ENCODE measurements around the gene EEA1.
"Not testable (repeated sequence)": the region's sequence is repeated elsewhere in the genome, so short reads cannot be mapped to it uniquely, and the experiment has no call there.

Gene EEA1

DNA sequence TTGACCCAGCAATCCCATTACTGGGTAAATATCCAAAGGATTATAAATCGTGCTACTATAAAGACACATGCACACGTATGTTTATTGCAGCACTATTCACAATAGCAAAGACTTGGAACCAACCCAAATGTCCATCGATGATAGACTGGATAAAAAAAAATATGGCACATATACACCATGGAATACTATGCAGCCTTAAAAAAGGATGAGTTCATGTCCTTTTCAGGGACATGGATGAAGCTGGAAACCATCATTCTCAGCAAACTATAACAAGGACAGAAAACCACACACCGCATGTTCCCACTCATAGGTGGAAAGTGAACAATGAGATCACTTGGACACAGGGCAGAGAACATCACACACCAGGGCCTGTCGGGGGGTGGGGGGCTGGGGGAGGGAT, 134.7 kb downstream of the EEA1 start:
- DNase-seq, result not testable (repeated sequence)

DNA sequence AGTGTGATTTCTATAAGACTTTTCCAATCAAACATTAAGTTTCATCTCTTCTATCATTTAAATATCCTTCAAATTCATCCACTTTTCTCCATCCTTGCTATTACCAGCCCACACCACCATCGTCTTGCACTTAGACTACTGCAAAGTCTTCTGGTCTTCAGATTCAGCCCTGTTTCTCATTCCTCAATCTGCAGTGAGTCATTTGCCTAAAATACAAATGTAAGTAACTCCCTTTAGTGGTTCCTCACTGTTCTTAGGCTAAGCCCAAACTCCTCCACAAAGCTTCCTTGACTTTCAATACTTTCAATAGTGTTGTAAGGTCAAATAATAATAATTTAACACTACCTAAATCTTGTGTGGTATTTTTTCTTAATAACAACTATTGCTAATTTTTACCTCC, 143.1 kb downstream of the EEA1 start:
- no peak for DNase-seq

DNA sequence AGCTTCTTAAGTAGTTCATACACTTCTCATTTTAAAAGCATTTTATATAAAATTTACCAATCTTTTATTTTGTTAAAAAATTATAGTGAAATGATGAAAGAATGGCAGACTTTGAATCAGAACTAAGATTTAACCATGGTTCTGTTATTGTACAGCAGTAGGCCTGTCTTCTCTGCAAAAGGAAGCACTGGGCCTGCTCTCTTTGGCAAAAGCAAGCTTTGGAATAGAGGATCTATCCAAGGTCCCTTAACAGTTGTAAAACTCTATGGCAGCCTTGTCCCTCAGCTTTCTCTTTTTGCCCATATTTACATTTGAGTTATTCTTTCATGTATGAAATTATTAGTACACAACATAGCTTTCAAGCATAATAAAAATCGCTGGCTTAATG, 143.5 kb downstream of the EEA1 start:
- DNase-seq, result no peak

DNA sequence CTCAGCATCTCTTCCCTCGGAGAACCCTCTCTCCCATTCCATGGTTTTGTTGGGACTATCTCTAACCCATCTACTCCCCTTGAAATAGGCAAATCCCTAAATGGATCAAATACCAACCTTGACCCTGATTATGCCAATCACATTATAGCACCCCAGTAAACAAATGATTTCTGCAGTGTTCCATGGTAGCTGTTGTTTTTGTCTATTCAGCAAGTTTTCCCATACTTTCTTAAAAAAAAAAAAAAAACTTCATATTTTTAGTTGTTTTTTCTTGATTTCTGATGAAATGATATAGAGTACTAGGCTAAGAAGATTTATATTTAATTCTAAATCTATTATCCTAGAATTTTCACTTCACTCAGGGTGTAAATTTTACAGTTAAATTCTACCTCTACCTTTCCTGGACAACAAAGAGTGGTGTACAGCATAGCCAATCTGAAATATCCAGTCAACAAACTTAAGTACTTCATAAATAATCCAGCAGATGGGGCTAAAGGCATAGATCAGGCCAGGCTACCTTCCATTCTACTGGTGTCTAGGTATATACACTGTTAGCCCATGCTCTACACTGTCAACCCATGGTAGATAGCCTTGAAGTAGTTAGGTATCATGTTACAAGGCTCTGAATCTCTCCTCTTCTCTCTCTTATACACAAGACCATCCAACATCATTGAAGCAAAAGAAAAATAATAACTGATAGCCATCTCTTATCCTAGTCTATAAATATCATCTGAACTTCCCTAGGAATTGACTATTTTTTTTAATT, 144.1 kb downstream of the EEA1 start:
- DNase-seq, result no peak

DNA sequence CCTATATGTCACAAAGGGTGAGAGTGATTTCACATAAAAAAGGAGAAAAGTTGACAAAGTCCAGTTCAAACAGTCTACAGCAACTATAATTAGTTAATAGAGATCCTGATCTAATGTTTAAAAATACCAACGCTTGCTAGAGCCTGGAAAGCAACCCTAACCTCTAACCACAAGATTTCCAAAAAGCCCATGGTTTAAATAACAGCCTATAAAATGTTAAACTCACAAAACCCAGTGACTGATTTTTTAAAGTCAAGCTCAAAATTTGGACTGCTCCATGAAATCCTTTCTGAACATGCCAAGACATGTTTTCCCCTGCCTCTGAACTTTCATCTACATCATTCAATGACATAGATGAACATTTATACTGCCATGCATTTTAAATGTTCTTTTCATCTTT, 144.7 kb downstream of the EEA1 start:
- DNase-seq, result no peak

DNA sequence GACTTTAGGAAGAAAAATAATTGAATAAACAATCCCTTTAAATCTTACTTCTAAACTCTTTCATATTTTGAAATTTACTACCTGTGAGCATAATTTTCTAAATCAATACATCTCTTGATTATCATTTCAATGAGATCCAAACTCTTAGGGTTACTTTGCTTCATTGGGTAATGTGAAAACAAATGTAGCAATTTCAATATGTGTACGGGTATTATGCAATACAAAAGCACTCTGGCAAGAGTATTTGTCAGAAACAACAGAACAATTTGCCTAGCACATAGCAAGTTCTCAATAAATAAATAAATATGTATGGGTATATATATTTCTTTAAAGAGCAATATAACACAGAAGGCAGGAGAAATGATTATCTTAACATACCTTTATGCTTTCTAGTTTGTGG, 149.2 kb downstream of the EEA1 start:
- DNase-seq, result no peak

DNA sequence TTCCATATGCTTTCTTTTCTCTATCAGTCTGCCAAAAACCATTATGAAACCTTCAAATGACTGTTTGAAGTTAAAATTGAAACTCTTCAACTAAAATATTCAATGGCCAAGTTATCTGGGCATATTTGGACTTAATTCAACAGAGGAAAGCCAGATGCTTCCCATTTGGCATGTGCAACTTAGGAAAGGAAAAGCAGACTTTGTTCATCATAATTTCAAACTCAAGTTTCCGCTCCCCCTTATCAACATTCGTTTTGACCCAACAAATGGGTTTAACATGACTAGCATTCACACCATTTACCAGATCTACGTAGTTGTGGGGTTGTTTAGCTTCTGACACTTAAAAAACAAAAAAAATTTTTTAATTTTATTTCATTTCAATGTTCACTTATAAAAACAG, 150.6 kb downstream of the EEA1 start:
- DNase-seq, result no peak

DNA sequence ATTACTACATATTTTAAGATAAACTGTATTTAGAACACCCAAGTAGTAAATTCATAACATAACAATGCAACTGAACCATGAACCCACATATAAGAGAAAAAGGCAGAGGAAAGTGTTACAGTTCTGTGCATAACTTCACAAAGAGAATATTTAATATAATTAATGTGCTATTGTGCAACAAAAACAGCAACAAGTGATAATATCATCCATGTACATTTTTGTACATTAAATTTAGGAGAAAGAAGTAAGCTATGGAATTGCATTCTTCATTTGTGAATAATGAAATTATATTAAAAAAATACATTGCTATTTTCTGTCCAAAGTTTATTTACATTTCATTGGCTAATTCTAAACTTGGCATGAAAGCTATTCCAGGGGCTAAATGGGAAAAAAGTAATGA, 153.7 kb downstream of the EEA1 start:
- no peak for DNase-seq

DNA sequence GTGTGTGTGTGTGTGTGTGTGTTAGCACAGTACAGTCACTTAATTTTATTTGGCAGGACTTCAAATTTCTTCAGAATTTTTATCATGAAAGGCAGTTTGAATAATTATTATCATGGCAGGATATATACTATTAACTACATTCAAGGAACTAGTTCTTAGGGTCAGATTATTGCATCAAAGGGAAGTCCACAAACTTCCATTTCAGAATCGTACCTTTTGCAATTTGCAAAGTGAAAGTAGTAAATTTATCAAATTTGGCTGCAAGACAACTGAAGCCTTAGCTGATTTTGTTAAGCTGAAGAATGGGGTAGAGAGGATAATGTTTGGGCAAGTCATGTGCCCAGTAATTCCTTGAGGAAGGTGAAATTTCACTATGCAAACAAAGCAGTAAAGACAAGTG, 158.1 kb downstream of the EEA1 start:
- no peak for DNase-seq

DNA sequence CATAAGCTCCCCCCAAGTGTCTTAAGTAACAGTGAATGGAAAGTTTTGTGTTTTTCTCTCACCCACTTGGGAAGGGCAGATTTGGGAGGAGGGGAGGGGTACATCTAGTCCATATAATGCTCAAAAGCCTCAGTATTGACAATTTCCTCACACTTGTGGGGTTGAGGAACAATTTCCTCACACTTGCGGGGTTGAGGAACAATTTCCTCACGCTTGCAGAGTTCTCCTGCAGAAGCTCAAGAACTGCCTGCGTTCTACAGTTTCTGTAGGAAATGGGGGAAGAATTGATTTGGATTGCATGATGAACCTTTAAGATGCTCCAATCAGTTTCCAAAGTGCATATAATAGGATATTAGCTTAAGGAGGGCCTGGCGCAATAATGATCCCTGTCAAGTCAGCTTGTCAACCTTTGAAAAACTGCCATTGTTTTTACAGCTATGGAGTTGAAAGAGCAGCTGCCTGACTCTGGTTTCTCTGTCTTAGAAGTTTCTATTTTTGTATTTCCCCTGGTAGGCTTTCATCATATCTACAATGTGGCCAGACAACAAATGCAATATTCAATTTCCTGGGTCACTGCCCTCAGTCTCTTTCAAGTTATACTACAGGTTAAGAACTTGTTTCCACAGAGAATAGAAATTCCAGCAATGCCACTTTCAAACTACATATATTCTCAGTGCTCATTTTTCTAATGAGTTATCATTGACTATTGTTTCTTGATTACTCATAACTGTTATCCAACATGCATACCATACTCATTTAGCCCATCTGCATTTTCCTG, 159.8 kb downstream of the EEA1 start:
- DNase-seq, result no peak

DNA sequence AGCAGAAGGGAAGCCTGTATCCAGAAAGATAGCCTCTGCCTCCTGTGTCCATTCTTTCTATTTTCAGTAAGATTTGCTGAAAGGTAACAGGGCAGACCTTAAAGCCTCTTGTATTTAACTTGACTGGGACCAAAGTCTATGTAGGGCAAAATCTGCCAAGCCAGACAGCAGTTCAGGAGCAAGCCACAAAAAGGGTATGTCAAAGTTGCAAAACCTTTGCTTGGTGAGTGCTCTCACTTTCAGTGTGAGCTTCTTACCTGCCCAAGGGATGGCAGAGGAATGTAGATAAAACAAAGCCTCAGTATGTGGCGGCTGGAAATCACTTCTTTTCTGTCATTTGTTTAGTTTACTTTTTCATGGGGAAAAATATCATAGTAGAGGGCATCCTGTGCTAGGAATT, 163.2 kb downstream of the EEA1 start:
- DNase-seq, result no peak

DNA sequence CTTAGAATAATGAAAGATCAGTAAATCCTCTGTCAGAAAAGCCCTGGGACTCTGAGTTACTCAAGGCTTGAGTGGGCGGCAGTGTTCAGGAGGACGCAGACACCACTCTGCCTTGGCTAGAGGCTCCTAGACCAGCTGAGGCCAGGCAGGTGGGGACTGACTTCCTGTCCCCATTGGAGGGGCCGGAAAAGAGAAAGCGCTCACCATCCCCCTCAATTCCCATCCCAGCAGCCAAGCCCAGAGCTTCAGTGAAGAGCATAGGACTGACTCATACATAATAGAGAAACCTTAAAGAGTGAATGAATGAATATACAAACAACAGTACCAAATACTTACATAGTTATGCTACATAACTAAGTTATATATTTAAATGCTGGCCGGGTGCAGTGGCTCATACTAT, 164.3 kb downstream of the EEA1 start:
- no peak for DNase-seq

DNA sequence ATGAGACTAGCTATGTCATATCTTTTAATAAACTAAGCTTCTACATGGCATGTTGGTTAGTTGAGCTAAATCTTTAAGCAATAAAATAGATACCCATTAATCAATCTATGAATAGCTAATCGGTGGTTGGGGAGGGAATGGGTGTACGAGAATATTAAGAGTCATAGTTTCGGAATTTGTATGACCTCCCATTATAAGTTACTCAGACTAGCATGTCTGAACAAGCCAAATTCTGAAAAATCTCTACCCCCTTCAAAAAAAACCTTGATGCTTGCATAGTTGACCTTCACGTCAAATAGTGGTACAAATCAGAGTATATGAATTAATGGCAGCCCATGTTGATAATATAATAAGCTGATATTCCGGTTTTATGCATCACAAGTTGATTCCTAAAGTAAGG, 166.3 kb downstream of the EEA1 start:
- DNase-seq, result no peak

DNA sequence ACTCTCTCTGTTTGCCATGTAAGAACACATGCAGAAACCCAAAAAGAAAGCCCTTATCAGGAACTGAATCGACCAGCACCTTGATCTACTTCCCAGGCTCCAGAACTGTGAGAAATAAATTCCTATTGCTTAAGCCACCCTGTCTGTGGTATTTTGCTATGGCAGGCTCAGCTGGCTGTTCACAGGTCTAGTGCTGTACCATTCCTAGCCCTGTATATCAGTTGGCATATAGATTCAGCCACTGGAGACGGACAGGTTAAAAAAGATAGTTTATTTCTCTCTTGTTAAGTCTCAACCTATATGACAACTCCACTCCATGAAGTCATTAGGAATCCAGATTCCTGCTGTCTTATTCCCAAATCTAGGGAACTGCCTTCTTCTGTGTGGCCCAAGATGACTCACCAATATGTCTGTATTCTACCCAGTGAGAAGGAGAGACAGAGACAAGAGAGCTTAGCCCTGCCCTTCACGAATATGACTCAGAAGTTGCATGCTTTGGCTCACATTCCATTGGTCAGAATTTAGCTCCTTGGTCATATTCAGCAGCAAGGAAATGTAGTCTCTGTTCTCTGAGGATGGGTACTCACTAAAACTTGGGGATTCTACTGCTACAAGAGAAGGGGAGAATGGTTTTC, 169.3 kb downstream of the EEA1 start:
- no peak for DNase-seq

DNA sequence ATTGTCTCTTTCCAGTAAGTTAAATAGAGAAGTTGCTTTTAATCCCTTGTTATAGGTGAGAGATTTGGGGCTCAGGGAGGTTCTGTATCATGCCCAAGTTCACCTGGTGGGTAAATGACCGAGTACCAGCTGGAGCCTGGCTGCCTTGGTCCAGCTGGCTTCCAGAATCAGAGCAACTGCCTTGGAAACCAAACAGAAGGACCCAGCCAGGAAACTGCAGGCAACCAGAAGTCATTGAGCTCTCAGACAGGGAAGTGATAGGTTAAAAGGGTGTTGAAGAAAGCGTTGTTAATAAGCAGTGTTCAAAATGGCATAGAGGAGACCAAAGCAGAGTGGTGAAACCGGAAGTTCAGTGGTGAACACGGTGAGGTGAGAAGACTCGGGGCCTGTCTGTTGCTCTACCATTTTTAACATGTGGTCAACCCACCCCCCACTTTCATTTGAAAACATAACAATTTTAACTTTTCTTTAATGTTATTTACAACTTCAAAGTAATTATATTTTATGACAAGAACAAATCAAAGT, 171.4 kb downstream of the EEA1 start:
- no peak for DNase-seq

DNA sequence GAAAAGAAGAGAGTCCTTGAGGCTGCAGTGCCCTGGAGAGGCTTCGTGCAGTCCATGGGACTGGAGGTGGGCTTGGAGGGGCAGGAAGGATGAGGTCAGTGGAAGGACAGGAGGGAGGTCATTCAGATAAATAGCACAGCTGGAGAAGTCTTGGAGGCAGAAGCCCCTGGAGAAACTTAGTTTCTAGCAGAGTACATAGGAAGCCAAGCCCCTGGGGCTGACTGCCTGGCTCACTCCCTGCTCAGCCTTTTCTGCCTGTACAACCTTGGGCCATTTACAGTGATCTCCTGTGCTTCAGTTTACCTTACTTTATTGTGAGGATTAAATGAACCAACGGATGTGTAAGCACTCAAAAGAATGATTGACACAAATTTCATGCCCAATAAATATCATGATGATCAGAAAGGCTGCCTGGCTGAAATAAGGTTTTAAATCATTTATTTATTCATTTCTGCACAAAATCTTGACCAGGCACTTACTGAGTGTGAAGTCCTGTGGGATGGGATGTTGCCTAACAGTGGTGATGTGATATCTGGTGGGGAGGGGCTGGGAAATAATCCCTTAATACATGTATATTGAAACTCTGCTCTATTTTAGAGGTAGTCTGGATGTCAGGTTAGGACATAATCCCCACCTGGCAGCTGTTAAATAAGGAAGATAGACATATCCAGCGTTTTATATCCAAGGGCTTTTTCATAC, 172.0 kb downstream of the EEA1 start:
- no peak for DNase-seq

DNA sequence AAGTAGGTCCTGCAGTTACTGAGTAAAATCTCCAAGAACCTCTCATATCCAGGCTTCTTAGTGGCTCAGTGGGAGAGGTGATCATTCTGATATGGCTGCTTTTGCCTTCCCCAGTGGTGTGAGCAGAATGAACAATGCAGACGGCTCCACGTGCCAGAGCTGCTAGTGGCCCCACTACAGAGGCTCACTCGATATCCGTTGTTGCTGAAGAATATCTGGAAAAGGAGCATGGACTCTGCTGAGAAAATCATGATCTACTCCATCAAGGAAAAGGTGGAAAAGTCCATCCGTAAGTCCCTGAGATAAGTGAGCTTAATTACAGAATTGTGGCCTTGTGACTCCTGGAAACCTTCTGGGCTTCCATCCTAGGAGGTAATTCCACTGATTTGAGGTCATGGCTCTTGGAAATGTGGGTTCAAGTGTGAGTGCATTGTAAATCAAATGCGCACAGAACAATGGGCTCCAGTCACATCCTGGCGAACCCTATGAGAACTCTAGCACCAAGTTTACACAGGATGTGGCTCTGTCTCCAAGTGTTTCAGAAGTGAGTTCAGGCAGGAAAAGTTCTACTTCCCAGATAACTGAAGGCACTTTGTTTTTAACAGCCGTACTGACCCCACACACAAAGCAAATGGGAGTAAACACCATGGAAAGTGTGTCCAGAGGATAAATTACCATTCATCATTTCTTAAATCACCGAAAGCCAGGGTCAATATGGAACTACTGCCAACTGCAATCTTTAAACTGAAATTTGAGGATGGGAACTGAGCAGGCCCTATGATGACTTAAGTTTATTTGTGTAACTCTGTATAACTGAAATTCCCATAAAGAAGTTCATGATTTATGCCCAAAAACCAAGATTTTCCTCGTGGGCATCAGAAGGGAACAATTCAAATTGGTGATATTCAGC, 174.9 kb downstream of the EEA1 start:
- no peak for DNase-seq

DNA sequence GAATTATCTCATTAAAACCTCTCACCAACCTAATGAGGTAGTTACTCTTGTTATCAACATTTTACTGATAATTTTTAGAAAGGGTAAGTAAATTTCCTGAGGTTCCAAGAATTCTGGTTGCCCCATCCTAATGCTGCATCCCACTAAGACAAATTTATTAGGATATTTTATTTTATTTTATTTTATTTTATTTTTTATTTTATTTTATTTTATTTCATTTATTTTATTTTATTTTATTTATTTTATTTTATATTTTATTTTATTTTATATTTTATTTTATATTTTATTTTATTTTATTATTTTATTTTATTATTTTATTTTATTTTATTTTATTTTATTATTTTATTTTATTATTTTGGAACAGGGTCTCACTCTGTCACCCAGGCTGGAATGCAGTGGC, 179.4 kb downstream of the EEA1 start:
- not testable (repeated sequence) for DNase-seq

DNA sequence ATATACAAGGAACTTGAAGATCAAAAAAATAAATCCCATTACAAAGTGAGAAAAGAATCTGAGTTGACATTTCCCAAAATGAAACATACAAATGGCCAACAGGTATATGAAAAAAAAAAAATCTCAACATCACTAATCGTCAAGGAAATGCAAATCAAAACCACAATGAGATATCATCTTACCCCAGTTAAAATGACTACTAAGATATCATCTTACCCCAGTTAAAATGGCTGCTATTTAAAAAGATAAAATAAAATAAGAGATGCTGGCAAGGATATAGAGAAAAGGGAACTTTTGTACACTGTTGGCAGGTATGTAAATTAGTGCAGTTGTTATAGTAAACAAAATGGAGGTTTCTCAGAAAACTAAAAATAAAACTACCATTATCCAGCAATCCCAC, 181.9 kb downstream of the EEA1 start:
- no peak for DNase-seq

DNA sequence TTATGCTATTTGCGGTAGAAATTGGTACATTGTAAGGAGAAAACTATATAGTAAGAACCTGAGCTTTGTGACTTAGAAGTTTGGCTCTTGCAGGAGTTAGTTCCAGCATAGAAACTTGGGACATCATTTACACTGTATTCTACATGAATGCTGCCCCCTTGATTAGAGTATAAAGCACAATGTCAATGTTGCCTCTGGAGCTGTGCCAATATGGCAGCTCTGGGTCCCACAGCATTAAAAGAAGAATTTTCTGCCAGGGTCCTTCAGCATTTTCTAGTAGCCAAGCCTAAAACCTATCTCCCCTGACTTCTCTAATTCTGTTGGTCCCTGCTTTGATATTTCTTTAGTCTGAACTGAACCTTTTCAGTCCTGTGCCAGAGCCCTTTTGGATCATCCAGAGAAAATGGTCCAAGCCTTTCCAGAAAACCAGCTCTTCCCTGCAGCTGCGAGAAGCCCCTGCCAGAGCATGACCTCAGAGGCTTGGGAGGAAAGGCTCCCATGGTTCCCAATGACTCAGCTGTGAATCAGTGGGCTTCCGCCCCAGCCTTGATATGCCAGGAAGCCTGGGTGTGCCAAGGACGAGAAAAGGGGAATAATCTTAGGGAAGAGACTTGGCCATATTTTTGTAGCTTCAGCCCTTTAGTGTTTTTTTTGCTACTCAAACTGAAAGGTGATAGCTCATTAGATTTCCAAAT, 183.1 kb downstream of the EEA1 start:
- DNase-seq, result no peak

DNA sequence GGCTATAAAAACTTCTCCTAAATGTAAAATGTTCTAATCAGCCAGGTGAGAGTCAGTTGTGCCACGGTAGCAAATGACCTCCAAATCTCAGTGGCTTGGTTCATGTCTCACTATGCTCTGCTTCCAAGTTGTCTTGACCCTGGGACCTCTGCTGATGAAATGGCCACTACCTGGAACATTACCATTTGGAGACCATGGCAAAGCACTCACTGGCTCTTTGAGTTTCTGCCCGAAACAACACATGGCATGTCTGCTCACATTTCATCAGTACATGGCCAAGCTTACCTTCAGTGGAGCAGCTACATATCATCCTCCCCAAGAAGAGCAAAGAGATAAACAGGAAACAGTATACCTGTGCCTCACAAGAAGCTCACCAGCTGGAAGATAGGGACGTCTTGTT, 186.1 kb downstream of the EEA1 start:
- DNase-seq, result no peak

DNA sequence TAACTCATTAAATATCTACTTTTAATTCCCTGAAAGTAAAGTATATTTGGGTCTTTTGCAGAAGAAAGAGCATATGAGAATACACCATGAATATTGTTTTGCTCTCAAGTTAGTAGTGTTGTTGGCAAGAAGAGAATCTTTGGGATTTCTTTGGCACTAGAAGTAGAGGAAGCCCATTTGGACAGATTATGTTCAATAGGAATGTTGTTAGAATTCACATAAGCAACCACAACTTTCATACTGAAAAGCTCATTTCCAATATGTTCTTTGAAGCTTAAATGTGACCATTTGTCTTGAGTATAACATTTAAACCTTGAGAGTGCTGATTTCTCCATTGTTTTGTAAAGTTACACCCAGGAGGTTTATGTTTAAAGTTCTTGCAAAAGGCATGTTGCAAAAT, 188.7 kb downstream of the EEA1 start:
- DNase-seq, result no peak
